HG03175 (cell line): ENCODE data around the gene MTARC1.
A peak's percentile ranks its signal among the peaks of the same experiment; 100 is the strongest.

ENCODE experiments used
- ATAC-seq: cut with Tn5 transposase; IDR thresholded peaks from one replicate; pipeline ENCODE4 v1.9.1; 2021; ENCODE audit warnings: mild to moderate bottlenecking, moderate library complexity; ENCODE audit not compliant: unreplicated experiment

The MTARC1 gene

DNA sequence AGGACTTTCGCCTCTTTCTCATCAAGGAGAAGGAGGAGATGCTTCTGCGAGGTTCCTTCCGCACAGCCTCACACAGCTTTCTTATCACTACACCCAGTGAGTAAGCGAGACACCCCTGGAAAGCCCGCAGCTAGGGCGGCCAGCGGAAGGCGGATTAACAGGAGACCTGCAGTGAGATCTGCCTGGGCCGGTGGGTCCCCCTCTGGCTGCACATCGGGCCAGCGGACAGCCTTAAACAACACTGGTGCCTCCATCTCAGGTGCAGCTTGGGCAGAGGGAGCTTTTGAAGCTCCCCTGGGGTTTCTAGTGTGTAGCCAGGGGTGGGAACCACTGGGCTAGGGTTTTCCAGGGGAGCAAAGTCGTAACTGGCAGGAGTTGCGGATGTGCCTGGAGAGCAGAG is 17.5 kb upstream of the MTARC1 start:
- ATAC-seq, result no peak

DNA sequence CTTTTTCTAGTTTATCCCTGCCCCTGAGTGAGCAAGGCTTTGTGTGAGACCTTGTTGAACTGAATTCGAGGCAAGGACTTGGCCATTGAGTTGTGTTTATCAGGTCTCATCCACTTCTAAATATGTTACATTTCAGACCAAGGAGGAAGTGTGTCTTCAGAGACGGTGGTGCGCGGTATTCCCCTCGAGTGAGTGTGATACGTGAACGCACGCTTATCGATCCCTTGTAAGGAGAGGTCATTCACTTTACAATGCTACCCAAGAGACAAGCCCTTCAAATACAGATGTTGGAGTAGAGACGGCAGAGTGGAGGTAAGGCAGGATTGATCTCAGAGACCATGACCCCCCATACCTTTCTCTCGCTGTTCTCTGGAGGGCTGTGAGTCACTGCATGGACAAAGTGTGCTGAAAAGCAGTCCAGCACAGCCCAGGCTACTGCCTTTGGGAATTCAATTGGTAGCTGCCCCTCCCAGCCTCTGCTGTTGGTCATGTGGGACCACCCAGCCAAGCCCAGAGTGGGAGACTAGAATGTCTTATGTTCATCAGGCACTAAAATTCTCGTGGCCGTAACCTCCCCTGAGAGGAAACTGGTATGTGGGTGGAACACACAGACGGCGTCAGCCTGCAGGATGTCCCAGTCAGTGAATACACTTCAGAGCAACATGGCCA is 16.3 kb upstream of the MTARC1 start:
- ATAC-seq, result peak; percentile 63

GRCh38 chr1:220772846-220773245 is 13.9 kb upstream of the MTARC1 start:
- ATAC-seq, result no peak

GRCh38 chr1:220775240-220775853 is 11.4 kb upstream of the MTARC1 start:
- ATAC-seq, result no peak

DNA sequence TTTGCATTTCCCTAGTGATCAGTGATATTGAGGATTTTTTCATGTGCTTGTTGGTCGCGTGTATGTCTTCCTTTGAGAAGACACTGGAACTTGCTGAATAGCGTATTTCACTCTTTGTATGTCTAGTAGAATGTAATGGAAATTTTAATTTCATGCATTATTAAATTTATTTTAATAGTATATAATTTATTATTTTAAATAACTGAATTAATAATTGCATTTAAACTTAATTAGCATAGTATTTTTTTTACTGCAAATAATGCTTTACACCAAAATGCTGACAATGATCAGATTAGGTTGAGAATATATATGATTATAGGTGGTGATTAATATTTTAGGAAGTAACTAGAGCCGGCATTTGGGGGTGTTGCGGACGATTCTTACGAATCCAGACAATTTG is 10.5 kb upstream of the MTARC1 start:
- no peak for ATAC-seq

GRCh38 chr1:220776720-220777326 is 9.9 kb upstream of the MTARC1 start:
- peak; percentile 73 for ATAC-seq

DNA sequence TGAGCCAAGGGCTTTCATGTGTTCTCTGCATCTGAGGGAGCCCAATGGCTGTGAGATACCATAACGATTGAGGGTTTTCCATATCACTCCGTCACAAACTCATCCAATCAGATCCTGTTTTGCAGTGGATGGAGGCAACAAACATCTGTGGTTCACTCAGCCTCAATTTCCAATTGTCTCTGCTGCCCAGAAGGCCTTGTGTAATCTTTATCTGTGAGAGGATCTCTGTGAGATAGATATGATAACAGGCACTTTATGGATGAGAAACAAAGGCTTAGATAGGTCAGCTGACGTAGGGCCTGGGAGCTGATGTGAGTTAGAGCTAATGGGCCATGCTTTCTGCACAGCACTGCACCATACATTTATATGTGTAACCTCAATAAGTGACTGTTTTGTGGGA is 3.3 kb upstream of the MTARC1 start:
- no peak for ATAC-seq

- no peak for ATAC-seq
These were observed 2.0 kb upstream of the MTARC1 start for GRCh38 chr1:220784751-220785150.

DNA sequence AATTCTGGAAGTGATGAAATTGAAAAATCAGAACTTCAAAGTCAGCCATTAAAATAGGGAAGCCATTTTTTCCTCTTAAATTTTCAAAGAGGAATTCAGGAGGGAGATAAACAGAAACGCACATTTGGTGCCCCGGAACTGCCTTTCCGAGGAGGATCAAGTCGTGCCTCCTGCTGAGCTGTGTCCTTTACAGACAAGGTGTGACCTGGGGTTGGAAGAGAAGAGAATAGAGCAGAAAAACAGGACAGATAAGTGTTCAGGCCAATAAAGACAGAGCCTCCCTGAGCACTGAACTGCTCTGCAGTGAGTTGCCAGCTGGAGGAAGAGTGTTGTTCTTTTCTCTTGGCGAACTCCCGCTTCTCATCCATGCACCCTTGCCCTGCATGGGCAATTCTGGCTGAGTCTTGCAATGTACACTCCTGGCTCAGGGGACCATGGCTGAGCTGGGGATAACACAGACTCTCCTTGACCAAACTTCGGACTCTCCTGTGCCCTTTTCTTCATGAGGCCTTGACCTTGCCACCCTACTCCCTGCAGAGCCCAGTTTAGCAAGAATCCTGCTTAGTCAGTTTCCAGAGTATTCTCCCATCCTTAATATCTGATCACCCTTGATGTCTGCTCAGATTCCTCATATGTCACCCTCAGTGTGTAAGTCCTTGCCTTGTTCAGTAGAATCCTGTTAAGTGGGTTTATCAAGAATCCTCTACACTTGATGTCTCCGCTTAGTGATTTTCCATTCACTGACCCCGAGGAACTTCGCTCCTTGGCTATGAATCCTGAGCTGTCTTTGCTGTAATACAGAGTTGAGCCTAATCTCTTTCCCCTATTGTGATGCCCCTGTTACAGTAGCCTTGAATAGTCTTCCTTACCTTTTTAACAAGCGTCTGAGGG is 1.3 kb upstream of the MTARC1 start:
- no peak for ATAC-seq

GRCh38 chr1:220786057-220786336 is 716 bp upstream of the MTARC1 start:
- ATAC-seq, result peak; percentile 31

DNA sequence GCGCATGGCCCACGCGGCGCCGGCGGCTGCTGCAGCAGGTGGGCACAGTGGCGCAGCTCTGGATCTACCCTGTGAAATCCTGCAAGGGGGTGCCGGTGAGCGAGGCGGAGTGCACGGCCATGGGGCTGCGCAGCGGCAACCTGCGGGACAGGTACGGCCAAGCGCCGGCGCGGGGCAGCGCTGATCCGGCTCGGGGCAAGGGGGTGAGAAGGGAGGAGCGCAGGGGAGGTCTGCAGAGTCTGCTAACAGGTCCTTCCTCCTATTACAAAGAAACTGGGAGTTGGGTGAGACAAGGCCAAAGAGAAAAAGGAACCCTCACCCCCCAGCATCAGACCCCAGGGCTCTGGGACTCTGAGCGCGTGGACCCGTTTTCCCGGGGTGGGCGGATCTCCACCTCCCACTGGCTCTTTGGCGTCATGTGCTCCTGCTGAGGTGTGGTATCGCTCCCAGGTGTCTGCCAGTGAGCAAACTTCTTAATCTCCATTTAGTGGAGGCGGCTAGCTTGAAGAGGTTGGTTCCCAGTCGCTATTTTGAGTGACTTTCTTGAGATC is 431 bp downstream of the MTARC1 start:
- peak; percentile 31 for ATAC-seq

DNA sequence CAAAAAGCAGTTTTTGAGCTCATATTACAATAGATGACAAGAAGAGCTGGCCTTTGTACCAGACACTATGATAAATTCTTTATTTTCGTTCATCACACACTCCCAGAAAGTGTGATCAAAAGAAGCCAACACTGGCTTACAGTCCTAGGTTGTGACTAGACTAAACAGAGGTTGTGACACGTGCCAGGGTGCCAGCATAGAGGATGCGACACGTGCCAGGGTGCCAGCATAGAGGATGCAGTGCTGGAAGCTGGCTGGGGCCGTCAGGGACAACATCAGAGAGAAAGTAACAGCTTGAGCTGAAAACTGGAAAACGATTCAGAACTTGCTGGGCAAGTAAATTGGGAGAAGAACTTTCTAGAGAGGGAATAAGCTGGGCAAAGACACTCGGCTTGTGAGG is 2.2 kb downstream of the MTARC1 start:
- ATAC-seq, result no peak

GRCh38 chr1:220789532-220790147 is 2.9 kb downstream of the MTARC1 start:
- no peak for ATAC-seq

GRCh38 chr1:220791285-220791684 is 4.6 kb downstream of the MTARC1 start:
- no peak for ATAC-seq

- no peak for ATAC-seq
These were observed 5.2 kb downstream of the MTARC1 start for GRCh38 chr1:220791956-220792355.

GRCh38 chr1:220796530-220796929 is 9.8 kb downstream of the MTARC1 start:
- no peak for ATAC-seq

GRCh38 chr1:220797044-220797443 is 10.3 kb downstream of the MTARC1 start:
- ATAC-seq, result no peak

GRCh38 chr1:220797553-220797952 is 10.8 kb downstream of the MTARC1 start:
- no peak for ATAC-seq

- ATAC-seq, result no peak
These were observed 11.6 kb downstream of the MTARC1 start for GRCh38 chr1:220798338-220798737.

DNA sequence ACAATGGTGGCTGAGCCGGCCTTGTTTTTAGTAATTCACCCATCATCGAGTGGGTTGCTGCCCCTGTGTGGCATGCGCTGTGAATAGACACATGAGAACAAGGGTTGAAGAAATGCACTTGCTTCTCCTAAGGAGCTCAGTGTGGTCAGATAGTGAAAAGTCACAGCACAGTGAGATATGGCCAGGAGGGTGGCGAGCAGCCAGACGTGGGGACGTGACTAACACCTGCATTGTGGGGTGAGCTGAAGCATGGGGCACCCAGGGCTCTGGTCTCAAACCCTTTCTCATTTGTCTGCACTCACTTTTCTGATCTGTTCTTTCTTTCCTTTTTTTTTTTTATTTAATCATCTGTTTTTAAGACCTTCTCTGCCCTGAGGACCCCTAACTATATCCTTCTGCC is 13.5 kb downstream of the MTARC1 start:
- no peak for ATAC-seq
